HG03103 (cell line): ENCODE measurements around the gene ZACN.
"Not testable (repeated sequence)": the region's sequence is repeated elsewhere in the genome, so short reads cannot be mapped to it uniquely, and the experiment has no call there.

ENCODE experiments used
- ATAC-seq: cut with Tn5 transposase; IDR thresholded peaks from one replicate; pipeline ENCODE4 v1.9.1; 2021; ENCODE audit warnings: low read depth; ENCODE audit not compliant: unreplicated experiment

ZACN gene

DNA sequence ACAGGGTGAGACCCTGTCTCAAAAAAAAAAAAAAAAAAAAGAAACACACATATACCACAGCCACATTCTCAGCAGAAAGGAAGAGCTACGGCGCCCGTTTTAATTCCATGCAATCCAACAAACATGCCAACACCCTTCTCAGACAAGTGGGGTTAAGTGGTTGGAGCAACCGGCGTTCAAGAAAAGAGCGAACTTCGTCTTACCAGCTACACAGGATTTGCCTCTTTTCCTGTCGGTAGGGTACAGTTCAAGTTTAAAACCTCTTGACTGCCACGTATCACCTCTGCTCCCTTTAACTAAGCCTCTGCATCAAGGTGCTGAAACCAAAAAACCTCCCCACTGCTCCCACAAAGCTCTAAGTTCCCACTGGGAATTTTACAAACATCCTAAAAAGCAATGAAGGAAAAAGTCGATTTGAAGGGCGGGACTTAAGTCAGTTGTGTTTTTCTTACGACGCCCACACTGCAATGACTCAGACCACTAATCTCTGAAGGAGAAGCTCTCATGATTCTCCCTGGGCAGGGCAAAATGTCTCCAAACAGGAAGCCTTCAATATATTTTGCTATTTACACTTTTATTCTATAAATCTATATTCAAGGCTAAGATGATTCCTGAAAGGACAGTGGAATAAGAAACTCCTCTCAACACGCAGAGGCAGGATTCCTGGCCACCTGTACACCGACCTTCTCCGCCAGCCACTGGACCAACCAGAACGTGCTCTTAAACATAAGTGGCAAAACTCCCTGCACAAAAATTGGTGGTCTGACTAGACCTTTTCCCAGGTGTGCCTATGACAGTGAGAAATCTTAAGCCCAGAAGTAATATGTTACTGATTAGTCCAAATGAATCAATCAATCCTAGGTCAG, 25.5 kb upstream of the ZACN start:
- ATAC-seq: no peak

DNA sequence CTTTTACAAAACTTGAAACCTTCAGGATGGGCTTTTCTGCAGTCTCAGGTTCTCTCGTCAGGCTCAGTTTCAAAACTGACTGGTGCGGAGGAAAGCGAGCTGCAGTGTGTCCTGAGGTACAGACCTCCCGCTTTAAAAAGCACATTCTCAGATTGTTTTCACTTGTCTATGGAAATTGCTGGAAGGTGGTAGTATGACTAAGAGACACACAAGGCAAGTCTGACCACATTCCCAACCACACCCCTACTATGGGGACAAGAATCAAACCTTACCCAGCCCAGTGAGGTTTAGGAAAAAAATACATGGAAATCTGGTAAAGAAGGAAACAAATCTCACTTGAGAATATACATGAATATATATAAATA, 24.9 kb upstream of the ZACN start:
- no peak for ATAC-seq

DNA sequence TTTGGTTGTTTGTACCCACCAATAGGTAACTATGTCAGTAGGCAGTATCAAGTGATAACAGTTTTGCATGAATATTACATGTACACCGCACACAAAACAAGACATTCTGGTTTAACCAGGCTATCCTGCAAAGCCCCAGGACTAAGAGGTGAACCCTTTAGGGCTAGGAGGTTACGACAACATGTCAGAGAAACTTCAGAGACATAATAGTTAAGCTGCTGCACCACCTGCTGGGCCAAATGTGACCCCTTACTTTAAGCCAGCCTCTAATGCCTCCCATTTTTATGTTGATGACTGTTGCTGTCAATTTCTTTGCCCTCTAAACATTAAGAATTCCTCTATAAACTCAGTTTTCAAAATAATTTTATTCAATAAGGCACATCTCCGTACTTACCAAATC, 22.1 kb upstream of the ZACN start:
- no peak for ATAC-seq

DNA sequence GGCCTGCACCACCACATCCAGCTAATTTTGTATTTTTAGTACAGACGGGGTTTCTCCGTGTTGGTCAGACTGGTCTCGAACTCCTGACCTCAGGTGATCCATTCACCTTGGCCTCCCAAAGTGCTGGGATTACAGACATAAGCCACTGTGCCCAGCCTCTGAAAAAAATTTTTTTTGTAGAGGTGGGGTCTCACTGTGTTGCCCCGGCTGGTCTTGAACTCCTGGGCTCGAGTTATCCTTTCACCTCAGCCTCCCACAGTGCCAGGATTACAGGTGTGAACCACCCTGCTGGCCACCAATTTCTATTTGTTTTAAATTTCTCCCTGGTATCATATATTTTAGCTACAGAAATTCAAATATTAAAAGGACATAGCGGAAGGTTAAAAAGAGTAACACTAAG, 20.7 kb upstream of the ZACN start:
- not testable (repeated sequence) for ATAC-seq

DNA sequence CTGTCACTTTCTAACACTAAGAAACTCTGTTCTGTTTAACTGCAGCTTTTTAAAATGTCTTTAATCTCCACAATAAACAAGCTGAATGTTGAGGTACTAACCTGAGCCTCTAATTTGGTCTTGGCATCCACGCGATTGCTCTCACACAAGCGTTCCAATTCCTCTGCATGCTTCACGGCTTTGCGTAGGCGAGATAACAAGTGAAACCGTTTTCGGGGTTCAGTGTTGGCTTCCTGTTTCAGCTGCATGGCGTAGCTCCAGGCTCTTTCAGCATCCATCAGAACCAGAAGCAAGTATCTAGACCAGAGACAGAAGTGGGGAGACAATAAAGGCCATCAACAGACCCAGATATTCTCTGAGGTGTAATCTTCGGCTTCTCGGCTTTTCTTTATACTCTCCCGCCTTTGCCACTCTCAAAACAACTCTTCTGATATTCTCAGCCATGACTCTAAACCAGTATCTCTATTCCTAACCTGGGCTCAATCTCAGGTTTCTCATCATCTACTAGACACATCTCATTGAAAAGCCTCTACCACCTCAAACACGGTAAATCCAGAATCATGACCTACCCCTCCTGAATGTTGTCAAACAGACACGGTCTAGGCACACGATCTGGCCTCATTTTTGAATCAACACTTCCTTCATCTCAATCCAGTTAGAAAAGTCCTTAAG, 15.0 kb upstream of the ZACN start:
- ATAC-seq: no peak

DNA sequence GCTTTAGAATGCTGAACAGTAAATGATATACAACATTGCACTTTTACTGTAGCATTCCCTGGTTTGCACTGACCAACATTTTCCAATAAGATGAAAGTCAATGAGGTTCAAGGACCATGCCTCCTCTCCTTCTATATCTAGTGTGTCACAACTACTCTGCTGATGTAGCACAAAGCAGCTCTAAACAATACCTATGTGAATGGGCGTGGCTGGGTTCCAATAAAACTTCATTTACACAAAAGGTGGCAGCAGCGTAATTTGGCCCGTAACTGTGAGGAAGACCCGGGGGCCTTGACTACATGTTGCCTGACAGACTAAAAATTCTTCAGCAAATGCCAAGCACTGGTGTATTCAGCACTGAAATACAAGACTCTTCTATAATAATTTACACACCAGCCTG, 13.2 kb upstream of the ZACN start:
- no peak for ATAC-seq

DNA sequence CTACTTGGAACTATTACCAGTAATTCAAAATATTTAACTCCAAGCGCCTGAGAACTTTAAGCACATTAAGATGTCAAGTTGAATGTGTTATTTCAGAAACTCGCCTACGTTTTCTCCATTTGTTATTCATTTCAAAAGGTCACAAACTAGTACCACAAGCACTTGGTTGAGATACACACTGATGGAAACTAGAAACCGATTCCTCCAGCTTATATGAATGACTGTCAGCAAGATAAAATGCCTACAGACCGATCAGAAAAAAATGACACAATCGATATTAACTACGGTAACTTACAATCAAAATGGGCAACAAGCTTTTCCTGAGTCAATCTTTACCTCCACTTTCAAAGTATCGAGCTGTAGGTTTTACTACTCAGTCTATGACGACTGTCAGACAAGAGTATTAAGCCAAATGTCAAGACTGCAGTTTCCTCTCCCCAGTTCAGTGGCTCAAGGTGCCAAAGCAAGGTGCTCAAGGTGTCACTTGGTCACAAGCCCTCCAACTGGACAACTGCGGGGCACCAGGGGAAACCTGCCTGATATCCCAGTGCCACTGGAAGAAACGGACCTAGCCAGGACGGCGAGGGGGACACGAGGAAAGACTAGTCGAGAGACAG, 7.3 kb upstream of the ZACN start:
- ATAC-seq: no peak

DNA sequence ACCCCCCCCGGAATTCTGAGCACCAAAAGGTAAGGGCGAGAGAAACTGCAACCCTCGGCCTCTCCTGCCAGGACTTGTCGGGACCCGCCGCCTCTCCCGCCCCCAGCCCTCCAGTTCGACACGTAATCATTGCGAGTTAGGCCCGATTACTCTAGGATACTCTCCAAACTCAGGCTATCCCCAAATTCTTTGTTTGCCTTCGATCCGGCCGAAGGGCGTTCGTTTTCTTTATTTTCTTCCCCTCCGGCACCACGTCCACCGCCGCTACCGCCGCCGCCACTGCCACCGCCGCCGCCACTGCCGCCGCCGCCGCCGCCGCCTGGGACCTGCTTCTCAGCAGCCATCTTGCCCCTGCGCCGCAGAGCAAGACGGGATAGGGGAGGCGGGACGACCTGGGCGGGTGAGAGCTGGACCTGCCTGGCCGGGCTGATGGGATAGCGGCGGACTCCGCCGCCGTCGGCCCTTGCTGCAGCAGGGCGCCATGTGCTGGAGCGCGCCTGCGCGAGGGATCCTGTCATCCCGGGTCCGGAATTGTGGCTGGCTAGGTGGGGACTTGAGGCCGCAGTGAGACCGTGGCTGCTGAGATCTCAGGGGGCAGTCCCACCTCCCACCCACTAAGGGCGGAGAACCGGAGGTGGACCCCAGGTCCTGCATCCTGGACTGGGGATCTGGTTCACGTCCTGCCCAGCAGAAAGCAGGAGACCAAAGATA, 6.7 kb upstream of the ZACN start, which contains the start of gene SRP68:
Gene SRP68, minus strand, starts transcription at position 370 of the 711 bp plus-strand sequence. Its CDS starts 26 bp downstream, at position 344.
- peak; percentile 85 for ATAC-seq

DNA sequence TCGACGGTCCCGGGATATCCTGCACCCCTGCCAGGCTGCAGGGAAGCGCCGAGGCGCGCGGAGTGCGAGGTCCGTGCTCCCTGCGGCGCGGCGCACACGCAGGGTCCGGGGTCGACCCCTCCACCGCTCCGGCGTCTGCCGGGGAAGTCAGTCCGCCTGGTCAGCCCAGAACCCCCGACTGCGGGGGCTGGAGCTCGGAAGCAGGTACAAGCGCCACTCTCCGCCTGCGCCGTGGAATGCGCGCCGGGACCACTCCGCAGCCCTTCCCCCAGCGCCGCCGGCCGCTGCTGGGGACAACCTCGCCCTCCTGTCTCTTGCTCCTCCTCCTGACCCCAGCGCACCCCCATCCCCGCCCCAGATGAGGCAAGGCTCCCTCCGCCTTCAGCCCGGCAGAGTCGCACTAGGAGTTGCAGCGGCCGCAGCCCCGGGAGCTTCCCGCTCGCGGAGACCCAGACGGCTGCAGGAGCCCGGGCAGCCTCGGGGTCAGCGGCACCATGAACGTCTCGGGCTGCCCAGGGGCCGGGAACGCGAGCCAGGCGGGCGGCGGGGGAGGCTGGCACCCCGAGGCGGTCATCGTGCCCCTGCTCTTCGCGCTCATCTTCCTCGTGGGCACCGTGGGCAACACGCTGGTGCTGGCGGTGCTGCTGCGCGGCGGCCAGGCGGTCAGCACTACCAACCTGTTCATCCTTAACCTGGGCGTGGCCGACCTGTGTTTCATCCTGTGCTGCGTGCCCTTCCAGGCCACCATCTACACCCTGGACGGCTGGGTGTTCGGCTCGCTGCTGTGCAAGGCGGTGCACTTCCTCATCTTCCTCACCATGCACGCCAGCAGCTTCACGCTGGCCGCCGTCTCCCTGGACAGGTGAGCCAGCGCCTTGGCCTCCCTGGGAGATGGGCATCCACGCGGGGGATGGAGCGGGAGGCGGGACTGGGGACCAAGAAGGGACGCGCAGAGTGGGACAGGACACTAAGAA, 4.3 kb upstream of the ZACN start, which contains the start of gene GALR2:
Gene GALR2, plus strand, starts transcription at position 392 of the 974 bp plus-strand sequence. Its CDS starts 103 bp downstream, at position 495.
- no peak for ATAC-seq

DNA sequence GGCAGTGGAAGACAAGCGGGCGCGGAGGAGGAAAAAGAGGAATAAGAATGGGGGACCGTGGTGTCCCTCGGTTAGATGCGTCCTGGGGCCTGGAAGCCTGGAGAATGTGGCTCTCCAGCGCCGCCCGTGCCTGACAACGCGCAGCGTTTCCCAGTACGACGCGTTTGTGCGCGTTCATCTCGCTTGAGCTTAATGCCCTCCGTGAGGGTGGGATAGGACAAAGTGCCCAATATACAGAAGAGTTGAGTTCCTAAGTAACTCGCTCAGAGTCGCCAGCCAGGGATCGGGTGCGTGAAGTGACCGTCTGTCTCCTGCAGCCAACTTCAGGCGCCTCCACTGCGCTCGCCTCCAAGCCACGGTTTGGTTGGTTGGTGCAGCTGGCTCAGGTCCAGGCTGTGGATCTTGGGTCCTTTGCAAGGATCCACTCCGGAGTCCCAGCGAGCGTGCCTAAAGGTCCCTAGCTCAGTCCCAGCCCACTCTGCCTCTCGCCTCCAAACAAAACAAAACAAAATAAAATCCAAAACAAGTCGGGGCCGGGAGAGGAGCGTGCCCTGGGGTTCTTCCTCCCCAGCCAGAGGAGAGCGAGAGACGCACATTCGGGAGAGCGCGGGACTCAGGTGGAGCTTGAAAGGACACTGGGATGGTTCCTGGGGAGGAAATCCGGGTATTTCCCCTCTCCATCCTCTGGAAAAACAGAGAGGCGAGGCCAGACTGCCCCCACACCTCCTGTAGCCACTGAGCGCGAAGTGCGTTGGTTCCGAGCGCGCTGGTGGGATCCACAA, 3.4 kb upstream of the ZACN start:
- ATAC-seq: no peak

DNA sequence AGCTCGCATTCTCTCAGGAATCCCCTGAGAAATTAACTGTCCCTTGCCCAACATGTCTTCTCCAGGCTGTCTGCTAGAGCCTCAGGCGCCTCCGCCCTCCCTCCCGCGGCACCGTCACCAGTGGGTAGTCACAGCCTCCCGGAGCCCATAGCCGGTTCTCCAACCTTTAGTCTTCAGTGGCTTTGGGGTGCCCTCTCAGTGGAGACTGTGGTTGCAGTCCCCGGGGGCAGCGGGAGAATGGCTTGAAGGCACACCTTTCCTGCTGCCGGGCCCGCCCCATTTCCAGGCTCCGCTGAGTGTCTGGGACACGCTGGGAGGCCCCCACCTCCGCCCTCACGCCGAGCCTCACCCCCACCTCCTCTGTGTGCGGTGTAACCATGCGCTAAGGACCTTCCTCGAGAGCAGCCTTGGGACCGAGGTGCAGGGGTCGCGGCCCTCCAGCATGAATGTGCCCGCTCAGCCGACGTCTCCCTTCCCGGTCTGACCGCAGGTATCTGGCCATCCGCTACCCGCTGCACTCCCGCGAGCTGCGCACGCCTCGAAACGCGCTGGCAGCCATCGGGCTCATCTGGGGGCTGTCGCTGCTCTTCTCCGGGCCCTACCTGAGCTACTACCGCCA, 2.7 kb upstream of the ZACN start:
- no peak for ATAC-seq

DNA sequence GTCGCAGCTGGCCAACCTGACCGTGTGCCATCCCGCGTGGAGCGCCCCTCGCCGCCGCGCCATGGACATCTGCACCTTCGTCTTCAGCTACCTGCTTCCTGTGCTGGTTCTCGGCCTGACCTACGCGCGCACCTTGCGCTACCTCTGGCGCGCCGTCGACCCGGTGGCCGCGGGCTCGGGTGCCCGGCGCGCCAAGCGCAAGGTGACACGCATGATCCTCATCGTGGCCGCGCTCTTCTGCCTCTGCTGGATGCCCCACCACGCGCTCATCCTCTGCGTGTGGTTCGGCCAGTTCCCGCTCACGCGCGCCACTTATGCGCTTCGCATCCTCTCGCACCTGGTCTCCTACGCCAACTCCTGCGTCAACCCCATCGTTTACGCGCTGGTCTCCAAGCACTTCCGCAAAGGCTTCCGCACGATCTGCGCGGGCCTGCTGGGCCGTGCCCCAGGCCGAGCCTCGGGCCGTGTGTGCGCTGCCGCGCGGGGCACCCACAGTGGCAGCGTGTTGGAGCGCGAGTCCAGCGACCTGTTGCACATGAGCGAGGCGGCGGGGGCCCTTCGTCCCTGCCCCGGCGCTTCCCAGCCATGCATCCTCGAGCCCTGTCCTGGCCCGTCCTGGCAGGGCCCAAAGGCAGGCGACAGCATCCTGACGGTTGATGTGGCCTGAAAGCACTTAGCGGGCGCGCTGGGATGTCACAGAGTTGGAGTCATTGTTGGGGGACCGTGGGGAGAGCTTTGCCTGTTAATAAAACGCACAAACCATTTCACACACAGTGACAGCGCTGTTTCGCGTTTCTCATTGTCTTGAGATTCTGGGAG, 2.0 kb upstream of the ZACN start:
- no peak for ATAC-seq

DNA sequence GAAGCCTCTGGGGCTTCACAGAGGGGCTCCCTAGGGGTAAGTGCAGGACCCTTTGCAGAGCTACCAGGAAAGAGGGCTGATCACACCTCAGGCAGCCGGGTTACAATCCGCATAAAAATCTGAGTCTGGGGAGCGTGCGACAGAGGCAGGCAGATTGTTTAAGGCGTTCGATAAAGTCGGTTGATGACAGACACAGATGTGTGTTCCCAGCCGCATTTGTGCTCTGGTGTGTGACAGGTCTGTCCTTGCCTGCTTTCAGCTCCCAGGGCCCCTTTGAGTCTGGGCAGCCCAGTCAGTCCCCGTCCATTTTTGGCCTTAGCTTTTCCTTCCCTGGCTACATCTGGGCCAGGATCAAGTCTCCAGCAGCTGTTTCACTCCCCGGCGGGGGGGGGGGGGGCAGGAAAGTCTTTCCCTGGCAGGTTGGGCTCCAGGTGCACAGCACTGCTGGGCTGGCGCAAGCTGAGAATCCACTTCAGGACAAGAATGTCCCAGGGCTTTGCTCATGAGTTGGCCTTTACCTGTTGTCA, 1.3 kb upstream of the ZACN start:
- no peak for ATAC-seq

DNA sequence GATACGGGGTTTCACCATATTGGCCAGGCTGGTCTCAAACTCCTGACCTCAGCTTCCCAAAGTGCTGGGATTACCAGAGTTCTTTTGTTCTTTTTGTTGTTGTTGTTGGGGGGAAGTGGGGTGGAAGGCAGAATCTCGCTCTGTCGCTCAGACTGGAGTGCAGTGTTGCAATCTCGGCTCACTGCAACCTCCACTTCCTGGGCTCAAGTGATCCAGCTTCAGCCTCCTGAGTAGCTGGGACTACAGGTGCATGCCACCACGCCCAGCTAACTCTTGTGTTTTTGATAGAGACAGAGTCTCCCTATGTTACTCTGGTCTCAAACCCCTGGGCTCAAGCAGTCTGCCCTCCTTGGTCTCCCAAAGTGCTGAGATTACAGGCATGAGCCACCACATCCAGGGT, 612 bp upstream of the ZACN start:
- ATAC-seq: not testable (repeated sequence)

DNA sequence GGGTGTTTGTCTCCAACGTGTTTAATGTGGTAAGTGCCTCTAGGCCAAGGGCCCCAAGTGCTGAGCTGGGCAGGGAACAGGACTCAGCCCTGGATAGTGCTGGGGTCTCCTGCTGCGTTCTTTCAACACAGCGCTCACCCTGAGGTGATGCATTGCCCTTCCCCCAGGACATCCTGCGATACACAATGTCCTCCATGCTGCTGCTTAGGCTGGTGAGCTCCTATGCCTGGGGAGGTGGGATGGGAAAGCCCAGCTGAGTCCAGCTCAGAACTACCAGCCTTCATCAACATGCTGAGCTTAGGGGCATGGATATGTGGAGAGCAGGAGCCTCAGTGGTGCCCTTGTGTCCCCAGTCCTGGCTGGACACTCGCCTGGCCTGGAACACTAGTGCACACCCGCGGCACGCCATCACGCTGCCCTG, 563 bp downstream of the ZACN start:
- no peak for ATAC-seq

DNA sequence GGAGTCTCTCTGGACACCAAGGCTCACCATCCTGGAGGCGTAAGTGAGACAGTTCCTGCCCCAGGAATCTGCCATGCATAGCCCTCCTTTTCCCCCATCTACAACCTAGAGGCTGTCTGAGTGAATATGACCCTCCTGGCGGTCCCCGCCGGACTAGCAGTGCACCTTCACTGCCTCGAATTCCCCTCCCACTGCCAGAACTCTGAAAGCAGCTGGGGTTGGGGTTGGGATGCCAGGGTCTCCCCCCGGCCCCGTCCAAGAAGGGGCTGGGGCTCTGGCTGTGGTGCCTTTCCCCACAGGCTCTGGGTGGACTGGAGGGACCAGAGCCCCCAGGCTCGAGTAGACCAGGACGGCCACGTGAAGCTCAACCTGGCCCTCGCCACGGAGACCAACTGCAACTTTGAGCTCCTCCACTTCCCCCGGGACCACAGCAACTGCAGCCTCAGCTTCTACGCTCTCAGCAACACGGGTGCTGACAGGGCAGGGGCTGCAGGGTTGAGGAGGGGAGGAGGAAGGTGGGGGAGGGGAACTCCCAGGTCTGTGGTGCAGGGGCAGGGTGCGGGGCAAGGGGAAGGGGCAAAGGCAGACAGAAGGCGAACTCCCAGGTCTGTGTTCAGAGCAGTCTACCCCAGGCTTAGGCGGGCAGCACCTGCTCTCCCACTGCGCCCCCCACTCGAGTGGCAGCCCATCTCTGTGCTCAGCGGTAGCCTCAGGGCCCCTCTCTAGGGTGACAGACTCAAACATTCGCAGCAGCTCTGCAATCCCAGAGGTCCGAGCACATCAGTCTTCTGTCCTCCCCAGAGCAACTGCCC, 1.2 kb downstream of the ZACN start:
- ATAC-seq: no peak
